Skeletal muscle tissue (tissue), 4 donors: ENCODE measurements around the gene TMEM52. TPM values are rescaled to one million over a fixed set of nuclear protein-coding genes. Genes with fewer than 3 reads are reported as not detected.
A peak's percentile ranks its signal among the peaks of the same experiment; 100 is the strongest.

Experiments used
- H3K27ac ChIP-seq: one replicate; pipeline ENCODE4 v1.7.0; 2013; ENCODE audit warnings: mild to moderate bottlenecking, low read depth, low read length, inconsistent platforms
- H3K27me3 ChIP-seq, 3 donors: one replicate each; pipeline ENCODE4 v1.7.0; 2013; ENCODE audit warnings: low read length in 3 of 3; ENCODE audit not compliant: control insufficient read depth in 3 of 3, insufficient read depth in 3 of 3
- H3K36me3 ChIP-seq, 3 donors: one replicate each; pipeline ENCODE4 v1.7.0; 2013; ENCODE audit warnings: low read length in 3 of 3; ENCODE audit not compliant: control insufficient read depth in 3 of 3, insufficient read depth in 3 of 3
- H3K4me1 ChIP-seq, 3 donors: one replicate each; pipeline ENCODE4 v1.7.0; 2013; ENCODE audit warnings: low read length in 3 of 3, mild to moderate bottlenecking in 3 of 3; ENCODE audit not compliant: control insufficient read depth in 3 of 3, insufficient read depth in 3 of 3
- H3K4me3 ChIP-seq, 3 donors: one replicate each; pipeline ENCODE4 v1.7.0; 2013; ENCODE audit warnings: low read length in 3 of 3
- H3K9ac ChIP-seq, 3 donors: one replicate each; pipeline ENCODE4 v1.7.0; 2013; ENCODE audit warnings: low read length in 3 of 3, mild to moderate bottlenecking in 3 of 3, moderate library complexity in 2 of 3, low read depth in 1 of 3
- H3K9me3 ChIP-seq, 3 donors: one replicate each; pipeline ENCODE4 v1.7.0; 2013; ENCODE audit warnings: low read length in 3 of 3; ENCODE audit not compliant: control insufficient read depth in 3 of 3
- total RNA-seq: library from RNA; depleted of rRNA; stranded (reverse); fragments of >200 nt; gene quantifications from one replicate; pipeline ENCODE4 v1.2.3, GENCODE V29; 2014
- donor health status: Osteomylitis.

The TMEM52 gene
- total RNA-seq, 1 donor from 2014 or later, result 21.9 TPM

GRCh38 chr1:1928231-1929101 is 9.4 kb upstream of the TMEM52 start:
- peaks cover 0 to 11% (median 7%) of the 10 kb centered on the region in 3 donors for H3K4me1 ChIP-seq
- H3K4me3 ChIP-seq, result no peak overlapping the region
- H3K36me3 ChIP-seq, result no peaks in the 10 kb centered on the region
- H3K27me3 ChIP-seq, result peaks cover 0 to 16% (median 3%) of the 10 kb centered on the region in 3 donors
- no peak overlapping the region for H3K9ac ChIP-seq
- H3K9me3 ChIP-seq, result no peaks in the 10 kb centered on the region
- no peak overlapping the region for H3K27ac ChIP-seq

GRCh38 chr1:1927751-1928150 is 8.7 kb upstream of the TMEM52 start:
- H3K27me3 ChIP-seq, result peaks cover 0 to 16% (median 3%) of the 10 kb centered on the region in 3 donors
- no peaks in the 10 kb centered on the region for H3K36me3 ChIP-seq
- H3K9ac ChIP-seq, result peak overlapping the region in 1 of 3 donors; percentile 25
- peaks cover 0 to 11% (median 7%) of the 10 kb centered on the region in 3 donors for H3K4me1 ChIP-seq
- H3K4me3 ChIP-seq, result peak overlapping the region in 1 of 3 donors; percentile 22
- H3K27ac ChIP-seq, result no peak overlapping the region
- H3K9me3 ChIP-seq, result no peaks in the 10 kb centered on the region

GRCh38 chr1:1926886-1927660 is 8.0 kb upstream of the TMEM52 start:
- Histone ChIP-seq H3K4me3 (no peak overlapping the region), H3K27me3 (peaks cover 0 to 16% (median 3%) of the 10 kb centered on the region in 3 donors), H3K9me3 (no peaks in the 10 kb centered on the region), H3K27ac (no peak overlapping the region), H3K36me3 (no peaks in the 10 kb centered on the region), H3K4me1 (peaks cover 0 to 11% (median 7%) of the 10 kb centered on the region in 3 donors), H3K9ac (peak overlapping the region in 1 of 3 donors; percentile 25)

- Histone ChIP-seq H3K9me3 (no peaks in the 10 kb centered on the region), H3K4me3 (no peak overlapping the region), H3K9ac (no peak overlapping the region), H3K36me3 (no peaks in the 10 kb centered on the region), H3K27ac (no peak overlapping the region), H3K4me1 (peaks cover 0 to 11% (median 7%) of the 10 kb centered on the region in 3 donors), H3K27me3 (peaks cover 0 to 16% (median 3%) of the 10 kb centered on the region in 3 donors)
Measured at GRCh38 chr1:1926346-1926811, 7.3 kb upstream of the TMEM52 start.

GRCh38 chr1:1925437-1926345 is 6.6 kb upstream of the TMEM52 start:
- peaks cover 0 to 11% (median 7%) of the 10 kb centered on the region in 3 donors for H3K4me1 ChIP-seq
- H3K36me3 ChIP-seq, result no peaks in the 10 kb centered on the region
- no peak overlapping the region for H3K4me3 ChIP-seq
- no peak overlapping the region for H3K27ac ChIP-seq
- peaks cover 0 to 16% (median 3%) of the 10 kb centered on the region in 3 donors for H3K27me3 ChIP-seq
- no peak overlapping the region for H3K9ac ChIP-seq
- H3K9me3 ChIP-seq, result no peaks in the 10 kb centered on the region

GRCh38 chr1:1924849-1925248 is 5.8 kb upstream of the TMEM52 start:
- no peak overlapping the region for H3K9ac ChIP-seq
- H3K4me3 ChIP-seq, result no peak overlapping the region
- no peaks in the 10 kb centered on the region for H3K36me3 ChIP-seq
- H3K27ac ChIP-seq, result no peak overlapping the region
- H3K4me1 ChIP-seq, result peaks cover 0 to 11% (median 9%) of the 10 kb centered on the region in 3 donors
- peaks cover 0 to 16% (median 3%) of the 10 kb centered on the region in 3 donors for H3K27me3 ChIP-seq
- H3K9me3 ChIP-seq, result no peaks in the 10 kb centered on the region

GRCh38 chr1:1924386-1924785 is 5.3 kb upstream of the TMEM52 start:
- Histone ChIP-seq H3K4me3 (no peak overlapping the region), H3K36me3 (no peaks in the 10 kb centered on the region), H3K4me1 (peaks cover 0 to 15% (median 14%) of the 10 kb centered on the region in 3 donors), H3K27ac (no peak overlapping the region), H3K9ac (no peak overlapping the region), H3K27me3 (peaks cover 0 to 16% (median 3%) of the 10 kb centered on the region in 3 donors), H3K9me3 (no peaks in the 10 kb centered on the region)

- Histone ChIP-seq H3K4me1 (peaks cover 8 to 21% (median 19%) of the 10 kb centered on the region in 3 donors), H3K36me3 (no peaks in the 10 kb centered on the region), H3K9me3 (no peaks in the 10 kb centered on the region), H3K27me3 (peaks cover 0 to 12% (median 3%) of the 10 kb centered on the region in 3 donors), H3K9ac (no peak overlapping the region), H3K27ac (no peak overlapping the region), H3K4me3 (no peak overlapping the region)
Measured at GRCh38 chr1:1922956-1923833, 4.1 kb upstream of the TMEM52 start.

GRCh38 chr1:1922702-1922955 is 3.5 kb upstream of the TMEM52 start:
- H3K27me3 ChIP-seq, result peaks cover 0 to 10% (median 2%) of the 10 kb centered on the region in 3 donors
- peaks cover 13 to 25% (median 21%) of the 10 kb centered on the region in 3 donors for H3K4me1 ChIP-seq

More at GRCh38 chr1:1922702-1922955, 3.5 kb upstream of the TMEM52 start:
- H3K9ac ChIP-seq, result no peak overlapping the region
- no peaks in the 10 kb centered on the region for H3K9me3 ChIP-seq
- H3K4me3 ChIP-seq, result no peak overlapping the region
- no peak overlapping the region for H3K27ac ChIP-seq
- no peaks in the 10 kb centered on the region for H3K36me3 ChIP-seq
